ENCODE results near the gene GNA12. TPM values are rescaled to one million over a fixed set of nuclear protein-coding genes. Genes with fewer than 3 reads are reported as not detected.

Gene GNA12
- total and polyA plus RNA-seq, 4 donors, result 3.7 to 19.0 (median 11.3) TPM

DNA sequence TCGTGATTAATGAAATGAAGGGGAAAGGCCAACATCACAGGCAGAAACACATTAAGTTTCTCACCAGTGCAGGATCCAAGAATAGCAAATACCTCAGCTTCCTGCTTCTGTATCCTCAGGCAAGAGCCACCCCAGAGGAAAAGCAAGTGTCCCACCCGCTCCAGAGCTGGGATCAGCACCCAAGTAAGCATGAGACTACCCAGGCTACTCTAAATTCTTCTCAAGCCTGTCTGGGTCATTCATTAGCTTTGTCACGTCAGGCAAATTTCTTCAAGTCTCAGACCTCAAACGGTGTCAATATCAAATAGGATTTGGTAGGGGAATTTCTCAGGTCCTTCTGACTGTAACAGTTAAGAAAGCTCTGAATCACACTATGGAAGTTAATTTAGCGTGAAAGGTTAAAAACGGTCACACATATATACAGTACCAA is 59.0 kb downstream of the GNA12 start:
- Histone ChIP-seq H3K9ac (ENCODE audit: low read depth in 1 of 2, low read length in 2 of 2) (no peak overlapping the region), H3K4me3 (ENCODE audit: low read depth in 1 of 3, low read length in 3 of 3) (no peak overlapping the region), H3K36me3 (ENCODE audit: control insufficient read depth in 4 of 4, insufficient read depth in 3 of 4, low read depth in 1 of 4, low read length in 3 of 4) (peaks cover 0 to 2% (median under 1%) of the 10 kb centered on the region in 4 donors), H3K27me3 (ENCODE audit: control insufficient read depth in 4 of 4, insufficient read depth in 4 of 4, low read length in 3 of 4) (no peaks in the 10 kb centered on the region), H3K4me1 (ENCODE audit: control insufficient read depth in 4 of 4, insufficient read depth in 4 of 4, low read length in 3 of 4) (no peaks in the 10 kb centered on the region), H3K9me3 (ENCODE audit: control insufficient read depth in 4 of 4, low read length in 3 of 4) (no peaks in the 10 kb centered on the region), H3K27ac (ENCODE audit: low read depth in 1 of 2, low read length in 2 of 2) (no peak overlapping the region)
- WGBS, result 78% methylated on average over 6 of the region's 6 CpGs
- DNase-seq (ENCODE audit: low spot score), result no peak
- no peak for TF ChIP-seq GABPA (IDR thresholded peaks at IDR 0.05 in 1 of 2, conservative IDR thresholded peaks at IDR 0.05 in 1 of 2)
- TF ChIP-seq FOXA1 (IDR thresholded peaks at IDR 0.05), result no peak
- TF ChIP-seq YY1 (IDR thresholded peaks at IDR 0.05), result no peak
- TF ChIP-seq HNF4A (conservative IDR thresholded peaks at IDR 0.05), result no peak
- no peak for TF ChIP-seq RAD21 (IDR thresholded peaks at IDR 0.05)
- no peak for TF ChIP-seq FOXA2 (IDR thresholded peaks at IDR 0.05)
- TF ChIP-seq, protein P1, sequence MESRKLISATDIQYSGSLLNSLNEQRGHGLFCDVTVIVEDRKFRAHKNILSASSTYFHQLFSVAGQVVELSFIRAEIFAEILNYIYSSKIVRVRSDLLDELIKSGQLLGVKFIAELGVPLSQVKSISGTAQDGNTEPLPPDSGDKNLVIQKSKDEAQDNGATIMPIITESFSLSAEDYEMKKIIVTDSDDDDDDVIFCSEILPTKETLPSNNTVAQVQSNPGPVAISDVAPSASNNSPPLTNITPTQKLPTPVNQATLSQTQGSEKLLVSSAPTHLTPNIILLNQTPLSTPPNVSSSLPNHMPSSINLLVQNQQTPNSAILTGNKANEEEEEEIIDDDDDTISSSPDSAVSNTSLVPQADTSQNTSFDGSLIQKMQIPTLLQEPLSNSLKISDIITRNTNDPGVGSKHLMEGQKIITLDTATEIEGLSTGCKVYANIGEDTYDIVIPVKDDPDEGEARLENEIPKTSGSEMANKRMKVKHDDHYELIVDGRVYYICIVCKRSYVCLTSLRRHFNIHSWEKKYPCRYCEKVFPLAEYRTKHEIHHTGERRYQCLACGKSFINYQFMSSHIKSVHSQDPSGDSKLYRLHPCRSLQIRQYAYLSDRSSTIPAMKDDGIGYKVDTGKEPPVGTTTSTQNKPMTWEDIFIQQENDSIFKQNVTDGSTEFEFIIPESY (IDR thresholded peaks at IDR 0.05), result no peak
- TF ChIP-seq, protein P2, sequence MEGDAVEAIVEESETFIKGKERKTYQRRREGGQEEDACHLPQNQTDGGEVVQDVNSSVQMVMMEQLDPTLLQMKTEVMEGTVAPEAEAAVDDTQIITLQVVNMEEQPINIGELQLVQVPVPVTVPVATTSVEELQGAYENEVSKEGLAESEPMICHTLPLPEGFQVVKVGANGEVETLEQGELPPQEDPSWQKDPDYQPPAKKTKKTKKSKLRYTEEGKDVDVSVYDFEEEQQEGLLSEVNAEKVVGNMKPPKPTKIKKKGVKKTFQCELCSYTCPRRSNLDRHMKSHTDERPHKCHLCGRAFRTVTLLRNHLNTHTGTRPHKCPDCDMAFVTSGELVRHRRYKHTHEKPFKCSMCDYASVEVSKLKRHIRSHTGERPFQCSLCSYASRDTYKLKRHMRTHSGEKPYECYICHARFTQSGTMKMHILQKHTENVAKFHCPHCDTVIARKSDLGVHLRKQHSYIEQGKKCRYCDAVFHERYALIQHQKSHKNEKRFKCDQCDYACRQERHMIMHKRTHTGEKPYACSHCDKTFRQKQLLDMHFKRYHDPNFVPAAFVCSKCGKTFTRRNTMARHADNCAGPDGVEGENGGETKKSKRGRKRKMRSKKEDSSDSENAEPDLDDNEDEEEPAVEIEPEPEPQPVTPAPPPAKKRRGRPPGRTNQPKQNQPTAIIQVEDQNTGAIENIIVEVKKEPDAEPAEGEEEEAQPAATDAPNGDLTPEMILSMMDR (IDR thresholded peaks at IDR 0.05; ENCODE audit: low read depth, low read length, missing input control), result no peak
- no peak for TF ChIP-seq HNF4G (IDR thresholded peaks at IDR 0.05)
- TF ChIP-seq, protein P3, sequence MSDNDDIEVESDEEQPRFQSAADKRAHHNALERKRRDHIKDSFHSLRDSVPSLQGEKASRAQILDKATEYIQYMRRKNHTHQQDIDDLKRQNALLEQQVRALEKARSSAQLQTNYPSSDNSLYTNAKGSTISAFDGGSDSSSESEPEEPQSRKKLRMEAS (IDR thresholded peaks at IDR 0.05), result no peak
- TF ChIP-seq SP1 (IDR thresholded peaks at IDR 0.05), result no peak
- TF ChIP-seq JUND (IDR thresholded peaks at IDR 0.05), result no peak
- no peak for TF ChIP-seq TAF1 (conservative IDR thresholded peaks at IDR 0.05)
- TF ChIP-seq, protein P4, sequence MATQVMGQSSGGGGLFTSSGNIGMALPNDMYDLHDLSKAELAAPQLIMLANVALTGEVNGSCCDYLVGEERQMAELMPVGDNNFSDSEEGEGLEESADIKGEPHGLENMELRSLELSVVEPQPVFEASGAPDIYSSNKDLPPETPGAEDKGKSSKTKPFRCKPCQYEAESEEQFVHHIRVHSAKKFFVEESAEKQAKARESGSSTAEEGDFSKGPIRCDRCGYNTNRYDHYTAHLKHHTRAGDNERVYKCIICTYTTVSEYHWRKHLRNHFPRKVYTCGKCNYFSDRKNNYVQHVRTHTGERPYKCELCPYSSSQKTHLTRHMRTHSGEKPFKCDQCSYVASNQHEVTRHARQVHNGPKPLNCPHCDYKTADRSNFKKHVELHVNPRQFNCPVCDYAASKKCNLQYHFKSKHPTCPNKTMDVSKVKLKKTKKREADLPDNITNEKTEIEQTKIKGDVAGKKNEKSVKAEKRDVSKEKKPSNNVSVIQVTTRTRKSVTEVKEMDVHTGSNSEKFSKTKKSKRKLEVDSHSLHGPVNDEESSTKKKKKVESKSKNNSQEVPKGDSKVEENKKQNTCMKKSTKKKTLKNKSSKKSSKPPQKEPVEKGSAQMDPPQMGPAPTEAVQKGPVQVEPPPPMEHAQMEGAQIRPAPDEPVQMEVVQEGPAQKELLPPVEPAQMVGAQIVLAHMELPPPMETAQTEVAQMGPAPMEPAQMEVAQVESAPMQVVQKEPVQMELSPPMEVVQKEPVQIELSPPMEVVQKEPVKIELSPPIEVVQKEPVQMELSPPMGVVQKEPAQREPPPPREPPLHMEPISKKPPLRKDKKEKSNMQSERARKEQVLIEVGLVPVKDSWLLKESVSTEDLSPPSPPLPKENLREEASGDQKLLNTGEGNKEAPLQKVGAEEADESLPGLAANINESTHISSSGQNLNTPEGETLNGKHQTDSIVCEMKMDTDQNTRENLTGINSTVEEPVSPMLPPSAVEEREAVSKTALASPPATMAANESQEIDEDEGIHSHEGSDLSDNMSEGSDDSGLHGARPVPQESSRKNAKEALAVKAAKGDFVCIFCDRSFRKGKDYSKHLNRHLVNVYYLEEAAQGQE (IDR thresholded peaks at IDR 0.05), result no peak

DNA sequence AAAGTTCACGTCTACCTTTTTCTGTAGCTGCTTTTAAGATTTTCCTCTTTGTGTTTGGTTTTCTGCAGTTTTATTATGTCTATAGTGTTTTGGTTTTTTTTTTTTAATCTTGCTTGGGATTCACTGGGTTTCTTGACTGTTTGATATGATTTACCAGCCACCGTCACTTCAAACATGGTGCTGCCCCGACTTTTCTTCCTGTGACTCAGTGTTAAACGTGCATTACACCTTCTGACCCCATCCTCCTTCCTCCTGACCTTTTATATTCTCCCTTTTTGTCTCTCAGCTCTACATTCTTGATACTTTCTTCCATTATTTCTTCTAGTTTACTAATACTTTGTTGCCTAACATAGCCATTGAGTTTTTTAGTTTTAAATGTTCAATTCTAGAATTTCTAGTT is 61.5 kb downstream of the GNA12 start:
- 92% methylated on average over 4 of the region's 4 CpGs for WGBS
- H3K36me3 ChIP-seq (ENCODE audit: control insufficient read depth in 4 of 4, insufficient read depth in 3 of 4, low read depth in 1 of 4, low read length in 3 of 4), result peaks cover 0 to 2% (median 0%) of the 10 kb centered on the region in 4 donors
- no peak for TF ChIP-seq GABPA (IDR thresholded peaks at IDR 0.05 in 1 of 2, conservative IDR thresholded peaks at IDR 0.05 in 1 of 2)
- no peak for TF ChIP-seq FOXA2 (IDR thresholded peaks at IDR 0.05)
- no peak for TF ChIP-seq RAD21 (IDR thresholded peaks at IDR 0.05)
- TF ChIP-seq, protein P3 (IDR thresholded peaks at IDR 0.05), result no peak
- no peak for TF ChIP-seq HNF4A (conservative IDR thresholded peaks at IDR 0.05)
- TF ChIP-seq, protein P1 (IDR thresholded peaks at IDR 0.05), result no peak
- TF ChIP-seq, protein P4 (IDR thresholded peaks at IDR 0.05), result no peak
- TF ChIP-seq, protein P5, sequence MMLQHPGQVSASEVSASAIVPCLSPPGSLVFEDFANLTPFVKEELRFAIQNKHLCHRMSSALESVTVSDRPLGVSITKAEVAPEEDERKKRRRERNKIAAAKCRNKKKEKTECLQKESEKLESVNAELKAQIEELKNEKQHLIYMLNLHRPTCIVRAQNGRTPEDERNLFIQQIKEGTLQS (IDR thresholded peaks at IDR 0.05), result no peak

More for the DNA sequence above, 61.5 kb downstream of the GNA12 start:
- no peaks in the 10 kb centered on the region for H3K9me3 ChIP-seq (ENCODE audit: control insufficient read depth in 4 of 4, low read length in 3 of 4)
- no peaks in the 10 kb centered on the region for H3K4me1 ChIP-seq (ENCODE audit: control insufficient read depth in 4 of 4, insufficient read depth in 4 of 4, low read length in 3 of 4)
- no peak overlapping the region for H3K4me3 ChIP-seq (ENCODE audit: low read depth in 1 of 3, low read length in 3 of 3)
- no peak overlapping the region for H3K9ac ChIP-seq (ENCODE audit: low read depth in 1 of 2, low read length in 2 of 2)
- no peak overlapping the region for H3K27ac ChIP-seq (ENCODE audit: low read depth in 1 of 2, low read length in 2 of 2)
- DNase-seq (ENCODE audit: low spot score), result no peak
- no peaks in the 10 kb centered on the region for H3K27me3 ChIP-seq (ENCODE audit: control insufficient read depth in 4 of 4, insufficient read depth in 4 of 4, low read length in 3 of 4)

Measured in liver (tissue), 9 donors.